ENCODE measurements around the gene CD151.

CD151 gene

GRCh38 chr11:815675-816432 is 16.9 kb upstream of the CD151 start:
- DNase-seq: no peak

- DNase-seq: no peak
Measured at GRCh38 chr11:816433-816779, 16.3 kb upstream of the CD151 start.

- DNase-seq: no peak
Measured at GRCh38 chr11:818396-819128, 14.2 kb upstream of the CD151 start, which contains the start of gene PNPLA2. Gene PNPLA2, plus strand, starts transcription at chr11:818914. Its CDS starts 805 bp downstream, at chr11:819719.

- DNase-seq: peak; percentile 50
Measured at GRCh38 chr11:819129-819931, 13.4 kb upstream of the CD151 start.

GRCh38 chr11:819943-820649 is 12.7 kb upstream of the CD151 start:
- DNase-seq: no peak

- no peak for DNase-seq
Measured at GRCh38 chr11:820655-821511, 11.9 kb upstream of the CD151 start.

GRCh38 chr11:821512-822371 is 11.0 kb upstream of the CD151 start:
- no peak for DNase-seq

GRCh38 chr11:823441-824291 is 9.1 kb upstream of the CD151 start:
- no peak for DNase-seq

GRCh38 chr11:824292-824880 is 8.4 kb upstream of the CD151 start:
- no peak for DNase-seq

GRCh38 chr11:824942-825341 is 7.8 kb upstream of the CD151 start:
- peak; percentile 35 for DNase-seq

- no peak for DNase-seq
Measured at GRCh38 chr11:825366-826226, 7.2 kb upstream of the CD151 start.

- no peak for DNase-seq
Measured at GRCh38 chr11:826227-826621, 6.5 kb upstream of the CD151 start.

- no peak for DNase-seq
Measured at GRCh38 chr11:826836-827145, 6.0 kb upstream of the CD151 start.

GRCh38 chr11:827146-827896 is 5.4 kb upstream of the CD151 start:
- no peak for DNase-seq

GRCh38 chr11:827897-828192 is 4.9 kb upstream of the CD151 start, which contains the start of gene CRACR2B:
Gene CRACR2B, plus strand, starts transcription at chr11:827919. Its CDS starts 689 bp downstream, at chr11:828608.
- DNase-seq: no peak

GRCh38 chr11:828506-829175 is 4.1 kb upstream of the CD151 start:
- DNase-seq: no peak

- DNase-seq: no peak
Measured at GRCh38 chr11:829176-829846, 3.4 kb upstream of the CD151 start.
